Neutrophil (primary cell): ENCODE results near the gene HAUS1.

Source experiments
- H3K27ac ChIP-seq: fragments of 200-600 bp; sonication (generic); 2 replicates; pipeline ENCODE4 v1.5.1; 2016; ENCODE audit warnings: mild to moderate bottlenecking, moderate library complexity
- H3K27me3 ChIP-seq: fragments of 200-600 bp; sonication (generic); 2 replicates; pipeline ENCODE4 v1.6.0; 2016; ENCODE audit warnings: mild to moderate bottlenecking
- H3K36me3 ChIP-seq: fragments of 200-600 bp; sonication (generic); 2 replicates; pipeline ENCODE4 v1.5.1; 2017
- H3K4me1 ChIP-seq, 2 experiments: fragments of 200-600 bp in 1 of 2; sonication (generic) in 1 of 2; 1 replicate in 1 of 2; 2 replicates in 1 of 2; pipeline versions ENCODE4 v1.5.1 to v1.6.1; 2013 to 2016; ENCODE audit warnings: low read depth in 1 of 2, low read length in 1 of 2, mild to moderate bottlenecking in 1 of 2, moderate library complexity in 1 of 2; ENCODE audit not compliant: control insufficient read depth in 1 of 2, insufficient read depth in 1 of 2
- H3K4me3 ChIP-seq, 2 experiments: fragments of 200-600 bp in 1 of 2; sonication (generic) in 1 of 2; 1 replicate in 1 of 2; 2 replicates in 1 of 2; pipeline ENCODE4 v1.5.1; 2013 to 2016; ENCODE audit warnings: low read depth in 1 of 2, low read length in 1 of 2, mild to moderate bottlenecking in 1 of 2, moderate library complexity in 1 of 2
- H3K9me3 ChIP-seq: fragments of 200-600 bp; sonication (generic); 2 replicates; pipeline ENCODE4 v1.5.1; 2016
- TF ChIP-seq, protein P1 (sequence below): fragments of 200-600 bp; sonication (generic); IDR thresholded peaks from 2 replicates; pipeline ENCODE4 v1.5.1; 2016; ENCODE audit warnings: antibody characterized with exemption

The HAUS1 gene

DNA sequence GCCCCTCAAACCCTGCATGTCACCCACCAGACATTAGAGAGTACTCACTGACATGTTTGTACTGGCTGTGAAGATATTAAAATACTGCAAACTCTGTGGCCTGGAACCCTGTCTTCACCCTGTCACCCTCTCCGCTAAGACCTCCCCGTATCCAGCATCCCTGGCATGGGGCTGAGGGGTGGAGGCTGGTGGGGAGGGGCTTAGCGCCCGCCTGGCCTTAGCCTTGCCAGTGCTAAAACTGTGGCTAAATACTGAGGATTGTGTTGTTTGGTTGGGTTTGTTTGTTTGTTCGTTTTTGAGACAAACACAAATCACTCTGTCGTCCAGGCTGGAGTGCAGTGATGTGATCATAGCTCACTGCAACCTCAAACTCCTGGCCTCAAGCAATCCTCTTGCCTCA, 34.0 kb upstream of the HAUS1 start:
- Histone ChIP-seq H3K36me3 (peaks cover 6% of the 10 kb centered on the region), H3K27me3 (no peaks in the 10 kb centered on the region), H3K4me3 (peak overlapping the region; percentile 88 to 95), H3K4me1 (peaks cover 45 to 71% of the 10 kb centered on the region in 2 experiments), H3K9me3 (no peaks in the 10 kb centered on the region), H3K27ac (peak overlapping the region; percentile 94)
- TF ChIP-seq, protein P1, sequence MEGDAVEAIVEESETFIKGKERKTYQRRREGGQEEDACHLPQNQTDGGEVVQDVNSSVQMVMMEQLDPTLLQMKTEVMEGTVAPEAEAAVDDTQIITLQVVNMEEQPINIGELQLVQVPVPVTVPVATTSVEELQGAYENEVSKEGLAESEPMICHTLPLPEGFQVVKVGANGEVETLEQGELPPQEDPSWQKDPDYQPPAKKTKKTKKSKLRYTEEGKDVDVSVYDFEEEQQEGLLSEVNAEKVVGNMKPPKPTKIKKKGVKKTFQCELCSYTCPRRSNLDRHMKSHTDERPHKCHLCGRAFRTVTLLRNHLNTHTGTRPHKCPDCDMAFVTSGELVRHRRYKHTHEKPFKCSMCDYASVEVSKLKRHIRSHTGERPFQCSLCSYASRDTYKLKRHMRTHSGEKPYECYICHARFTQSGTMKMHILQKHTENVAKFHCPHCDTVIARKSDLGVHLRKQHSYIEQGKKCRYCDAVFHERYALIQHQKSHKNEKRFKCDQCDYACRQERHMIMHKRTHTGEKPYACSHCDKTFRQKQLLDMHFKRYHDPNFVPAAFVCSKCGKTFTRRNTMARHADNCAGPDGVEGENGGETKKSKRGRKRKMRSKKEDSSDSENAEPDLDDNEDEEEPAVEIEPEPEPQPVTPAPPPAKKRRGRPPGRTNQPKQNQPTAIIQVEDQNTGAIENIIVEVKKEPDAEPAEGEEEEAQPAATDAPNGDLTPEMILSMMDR: no peak

DNA sequence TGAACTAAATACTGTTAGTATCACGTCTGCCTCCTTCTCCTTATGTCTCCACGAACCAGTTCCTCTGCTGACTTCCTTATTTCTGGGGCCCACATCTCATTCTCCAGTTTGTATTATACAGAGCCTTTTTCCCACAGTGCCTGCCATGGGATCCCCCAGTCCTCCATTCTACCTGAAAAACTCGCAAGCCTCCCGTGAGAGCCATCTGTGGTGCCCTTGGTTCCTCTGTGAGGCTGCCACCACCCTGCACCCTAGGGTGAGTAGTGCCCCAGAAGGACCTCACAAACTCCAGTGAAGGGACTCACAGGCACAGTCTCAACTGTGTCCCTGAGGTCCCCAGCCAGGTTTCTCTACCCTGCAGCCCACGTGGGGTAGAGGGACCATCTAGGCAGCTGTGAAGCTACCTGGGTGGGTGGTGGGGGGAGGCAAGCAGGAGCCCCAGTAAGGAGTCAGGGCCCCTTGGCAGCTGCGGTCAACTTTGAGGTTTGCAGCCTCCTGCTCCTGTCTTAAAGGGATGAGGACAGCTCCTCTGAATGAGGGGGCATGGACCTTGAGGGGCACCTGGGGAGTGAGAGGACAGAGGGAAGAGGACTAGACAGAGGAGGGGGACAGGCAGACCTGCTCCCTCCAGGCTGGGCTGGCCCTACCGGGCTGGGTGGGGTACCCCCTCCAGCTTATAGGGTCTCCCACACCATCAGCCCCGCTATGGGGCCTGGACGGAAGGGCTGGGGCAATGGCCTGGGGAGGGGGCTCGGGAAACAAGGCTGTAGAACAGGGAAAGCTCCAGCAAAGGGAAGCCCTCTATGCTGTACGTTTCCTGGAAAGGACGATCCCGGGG, 33.2 kb upstream of the HAUS1 start:
- TF ChIP-seq, protein P1: no peak
- H3K4me1 ChIP-seq: peaks cover 45 to 69% of the 10 kb centered on the region in 2 experiments
- no peaks in the 10 kb centered on the region for H3K9me3 ChIP-seq
- peaks cover 5% of the 10 kb centered on the region for H3K36me3 ChIP-seq
- H3K27me3 ChIP-seq: no peaks in the 10 kb centered on the region
- H3K4me3 ChIP-seq: peak overlapping the region; percentile 88 to 95
- H3K27ac ChIP-seq: peak overlapping the region; percentile 94

DNA sequence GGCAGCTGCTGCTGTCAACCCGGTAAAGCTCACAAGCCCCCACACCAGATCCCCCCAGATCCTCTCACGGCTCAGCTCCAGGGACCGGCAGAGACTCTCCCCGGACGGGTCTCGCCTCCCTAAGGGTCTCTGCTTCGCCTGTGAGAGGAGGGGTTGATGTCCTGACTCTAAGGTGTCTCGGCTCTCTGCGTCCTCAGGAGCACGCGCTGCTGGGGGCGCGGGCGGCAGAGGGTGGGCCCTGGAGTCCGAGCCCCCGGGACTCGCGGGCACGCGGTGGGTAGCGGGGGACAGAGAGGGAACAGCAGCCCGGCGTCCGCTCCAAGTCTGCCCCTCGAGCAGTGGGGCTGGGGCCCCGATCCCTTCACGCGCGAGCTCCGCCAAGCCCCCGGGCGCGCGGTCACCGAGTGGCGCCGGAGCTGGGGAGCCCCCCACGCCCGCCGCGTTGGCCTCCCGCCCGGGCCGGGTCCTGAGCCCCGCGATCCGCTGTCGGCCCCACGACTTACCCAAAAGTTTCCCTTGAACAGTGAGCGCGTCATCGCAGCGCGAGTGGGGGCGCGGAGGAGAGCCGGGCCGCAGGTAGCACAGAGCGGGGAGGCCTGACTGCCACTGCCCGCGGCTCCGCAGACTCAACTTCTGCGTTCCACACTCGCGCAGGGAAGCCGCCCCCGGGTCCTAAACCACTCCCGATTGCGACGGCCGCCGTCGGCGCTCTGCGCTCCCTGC, 32.4 kb upstream of the HAUS1 start, which contains the start of gene PSTPIP2:
Gene PSTPIP2 (minus strand): TSS at position 608 of the 723 bp plus-strand sequence. CDS start 72 bp downstream, at position 536.
- H3K27me3 ChIP-seq: no peaks in the 10 kb centered on the region

DNA sequence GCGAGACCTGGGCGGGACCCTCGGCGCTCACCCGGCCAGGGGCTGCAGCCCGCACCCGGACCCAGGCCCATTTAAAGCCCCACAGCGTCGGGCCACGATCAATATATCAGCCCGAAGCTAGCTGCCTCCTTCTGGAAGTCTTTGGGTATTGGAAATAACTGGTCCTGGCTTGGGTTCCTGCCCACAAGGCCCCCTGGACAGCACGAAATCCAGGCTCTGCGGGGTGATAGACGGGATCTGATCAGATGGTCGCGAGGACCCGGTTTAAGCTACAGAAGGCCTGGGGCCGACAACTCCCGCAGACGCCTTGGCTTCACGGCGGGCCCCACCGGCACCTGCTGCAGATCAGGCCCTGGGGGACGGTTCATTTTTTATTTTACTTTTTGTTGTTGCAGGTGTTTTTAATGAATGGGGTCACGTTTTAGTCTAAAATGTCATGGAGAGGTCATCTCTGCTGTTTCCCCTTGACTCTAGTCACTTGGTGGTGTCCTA, 31.8 kb upstream of the HAUS1 start:
- Histone ChIP-seq H3K27ac (peak overlapping the region; percentile 94), H3K27me3 (no peaks in the 10 kb centered on the region), H3K4me1 (peaks cover 45 to 62% of the 10 kb centered on the region in 2 experiments), H3K36me3 (peaks cover 3% of the 10 kb centered on the region), H3K9me3 (no peaks in the 10 kb centered on the region), H3K4me3 (peak overlapping the region; percentile 88 to 95)
- TF ChIP-seq, protein P1: no peak

More for the DNA sequence above, 32.4 kb upstream of the HAUS1 start, which contains the start of gene PSTPIP2:
- H3K27ac ChIP-seq: peak within 1 kb of the TSS; percentile 94
- H3K9me3 ChIP-seq: no peaks in the 10 kb centered on the region
- H3K36me3 ChIP-seq: no peaks in the 10 kb centered on the region
- TF ChIP-seq, protein P1: no peak
- H3K4me1 ChIP-seq: peaks cover 45 to 62% of the 10 kb centered on the region in 2 experiments
- H3K4me3 ChIP-seq: peak within 1 kb of the TSS; percentile 88 to 95

DNA sequence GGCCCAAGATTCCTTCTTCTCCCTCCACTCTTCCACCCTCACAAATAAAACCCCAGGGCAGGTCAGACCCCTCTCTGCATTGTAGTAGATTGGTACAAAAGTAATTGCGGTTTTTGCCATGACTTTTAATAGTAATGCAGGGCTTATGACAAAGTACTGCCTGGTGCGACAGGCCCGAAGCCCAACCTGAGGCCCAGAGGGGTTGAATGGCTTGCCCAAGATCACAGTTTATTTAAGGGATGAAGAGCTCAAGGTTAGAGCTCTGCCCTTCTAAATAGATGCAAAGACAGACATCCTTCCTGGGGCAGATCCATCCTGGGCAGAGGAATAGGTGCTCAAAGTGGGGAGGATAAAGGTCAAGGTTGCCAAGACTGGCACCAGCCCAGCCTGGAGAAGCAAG, 31.2 kb upstream of the HAUS1 start:
- Histone ChIP-seq H3K36me3 (peaks cover 8% of the 10 kb centered on the region), H3K4me1 (peaks cover 45 to 57% of the 10 kb centered on the region in 2 experiments), H3K27me3 (no peaks in the 10 kb centered on the region), H3K9me3 (no peaks in the 10 kb centered on the region), H3K4me3 (peak overlapping the region; percentile 88 to 95), H3K27ac (peak overlapping the region; percentile 94)
- TF ChIP-seq, protein P1: no peak
